ENCODE measurements around the gene ELMO3. TPM values are rescaled to one million over a fixed set of nuclear protein-coding genes. Genes with fewer than 3 reads are reported as not detected.

Gene ELMO3
- polyA plus RNA-seq, 1 donor from 2014 or later, result 2.2 TPM

DNA sequence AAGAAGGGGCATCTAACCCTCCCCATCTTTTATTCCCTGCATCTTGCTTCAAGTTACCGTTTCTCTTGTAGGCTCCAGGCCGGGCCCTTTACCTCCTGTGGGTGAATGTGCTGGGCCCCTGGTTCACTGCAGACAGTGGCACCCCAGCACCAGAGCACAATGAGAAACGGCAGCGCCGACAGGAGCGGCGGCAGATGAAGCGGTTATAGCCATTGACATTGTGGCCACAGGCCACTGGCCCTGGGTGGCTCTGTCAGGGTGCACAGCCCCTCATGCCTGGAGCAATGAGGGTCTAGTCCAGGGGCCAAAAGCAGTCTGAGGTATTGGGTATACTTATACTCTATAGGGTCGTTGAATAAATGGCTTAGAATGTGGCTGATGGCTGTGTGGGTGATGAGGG, 30.0 kb downstream of the ELMO3 start:
- Histone ChIP-seq H3K27me3 (ENCODE audit: insufficient read depth, low read depth, low read length) (no peaks in the 10 kb centered on the region), H3K36me3 (ENCODE audit: insufficient read depth, low read length) (no peaks in the 10 kb centered on the region), H3K79me2 (replicated peaks; ENCODE audit: insufficient read depth, low read length) (peaks cover 12% of the 10 kb centered on the region), H3K9me3 (ENCODE audit: low read length) (no peaks in the 10 kb centered on the region), H3K4me3 (ENCODE audit: low read length) (no peak overlapping the region), H3K9ac (ENCODE audit: low read length) (no peak overlapping the region), H4K20me1 (ENCODE audit: insufficient read depth) (no peaks in the 10 kb centered on the region), H3K4me2 (ENCODE audit: low read length) (no peak overlapping the region), H3K9me2 (ENCODE audit: insufficient read depth, low read length) (no peaks in the 10 kb centered on the region), H3F3A (ENCODE audit: insufficient read depth, low read length, poor library complexity, severe bottlenecking) (no peaks in the 10 kb centered on the region), H3K27ac (ENCODE audit: low read length) (no peak overlapping the region), H2AFZ (ENCODE audit: low read depth, low read length) (no peak overlapping the region)
- TF ChIP-seq, protein P1, sequence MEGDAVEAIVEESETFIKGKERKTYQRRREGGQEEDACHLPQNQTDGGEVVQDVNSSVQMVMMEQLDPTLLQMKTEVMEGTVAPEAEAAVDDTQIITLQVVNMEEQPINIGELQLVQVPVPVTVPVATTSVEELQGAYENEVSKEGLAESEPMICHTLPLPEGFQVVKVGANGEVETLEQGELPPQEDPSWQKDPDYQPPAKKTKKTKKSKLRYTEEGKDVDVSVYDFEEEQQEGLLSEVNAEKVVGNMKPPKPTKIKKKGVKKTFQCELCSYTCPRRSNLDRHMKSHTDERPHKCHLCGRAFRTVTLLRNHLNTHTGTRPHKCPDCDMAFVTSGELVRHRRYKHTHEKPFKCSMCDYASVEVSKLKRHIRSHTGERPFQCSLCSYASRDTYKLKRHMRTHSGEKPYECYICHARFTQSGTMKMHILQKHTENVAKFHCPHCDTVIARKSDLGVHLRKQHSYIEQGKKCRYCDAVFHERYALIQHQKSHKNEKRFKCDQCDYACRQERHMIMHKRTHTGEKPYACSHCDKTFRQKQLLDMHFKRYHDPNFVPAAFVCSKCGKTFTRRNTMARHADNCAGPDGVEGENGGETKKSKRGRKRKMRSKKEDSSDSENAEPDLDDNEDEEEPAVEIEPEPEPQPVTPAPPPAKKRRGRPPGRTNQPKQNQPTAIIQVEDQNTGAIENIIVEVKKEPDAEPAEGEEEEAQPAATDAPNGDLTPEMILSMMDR (IDR thresholded peaks at IDR 0.05; ENCODE audit: poor library complexity, severe bottlenecking), result no peak
- TF ChIP-seq TAF1 (IDR thresholded peaks at IDR 0.05; ENCODE audit: low read depth), result no peak

DNA sequence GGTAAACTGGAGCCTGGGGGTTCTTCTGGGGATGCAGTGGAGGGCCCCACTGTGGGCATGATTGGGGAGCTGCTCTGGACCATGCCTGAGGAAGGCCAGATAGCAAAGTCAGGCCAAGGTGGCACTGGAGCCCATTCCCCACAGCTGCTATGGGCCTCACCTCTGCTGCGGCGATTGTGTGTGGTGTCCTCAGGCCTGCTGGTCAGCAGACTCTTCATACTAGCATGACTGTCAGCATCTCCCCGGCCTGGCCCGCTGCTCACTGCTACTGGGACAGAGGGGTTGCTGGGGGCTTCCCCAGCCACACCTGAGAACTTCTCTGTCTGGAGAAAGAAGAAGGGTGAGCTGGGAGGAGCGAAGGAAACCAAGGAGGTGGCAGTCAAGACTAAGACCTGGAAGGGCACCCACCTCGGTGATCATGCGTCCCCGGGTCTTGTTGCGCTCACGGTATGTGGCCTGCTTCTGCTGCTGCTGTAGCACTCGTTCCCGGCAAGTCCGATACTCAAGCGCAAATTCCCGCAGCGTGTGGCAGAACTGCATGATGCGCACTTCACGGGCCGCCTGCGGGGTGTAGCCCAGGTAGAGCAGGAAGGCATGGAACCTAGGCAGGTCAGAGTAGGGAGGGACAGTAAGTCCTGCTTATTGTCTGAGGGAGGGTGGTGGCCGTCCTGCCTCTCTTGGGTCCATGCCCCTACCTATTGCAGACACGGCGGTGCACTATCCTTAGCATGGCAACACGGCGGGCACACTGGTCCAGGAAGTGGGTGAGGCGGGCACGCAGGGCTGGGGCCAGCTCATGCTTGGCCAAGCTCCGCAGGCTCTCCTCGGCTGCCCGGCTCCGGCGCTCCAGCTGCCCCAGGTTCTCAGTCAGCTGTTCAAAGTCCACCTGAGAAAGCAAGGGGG, 31.2 kb downstream of the ELMO3 start:
- Histone ChIP-seq H3K36me3 (ENCODE audit: insufficient read depth, low read length) (no peaks in the 10 kb centered on the region), H3K4me3 (ENCODE audit: low read length) (no peak overlapping the region), H4K20me1 (ENCODE audit: insufficient read depth) (no peaks in the 10 kb centered on the region), H3K27me3 (ENCODE audit: insufficient read depth, low read depth, low read length) (no peaks in the 10 kb centered on the region), H3K27ac (ENCODE audit: low read length) (no peak overlapping the region), H3K9me2 (ENCODE audit: insufficient read depth, low read length) (no peaks in the 10 kb centered on the region), H2AFZ (ENCODE audit: low read depth, low read length) (no peak overlapping the region), H3F3A (ENCODE audit: insufficient read depth, low read length, poor library complexity, severe bottlenecking) (no peaks in the 10 kb centered on the region), H3K9me3 (ENCODE audit: low read length) (no peaks in the 10 kb centered on the region), H3K79me2 (replicated peaks; ENCODE audit: insufficient read depth, low read length) (peaks cover 12% of the 10 kb centered on the region), H3K9ac (ENCODE audit: low read length) (no peak overlapping the region), H3K4me2 (ENCODE audit: low read length) (no peak overlapping the region)
- no peak for TF ChIP-seq EZH2 (IDR thresholded peaks at IDR 0.05; ENCODE audit: borderline replicate concordance, insufficient read depth, low read length, poor library complexity, severe bottlenecking)
- TF ChIP-seq, protein P2, sequence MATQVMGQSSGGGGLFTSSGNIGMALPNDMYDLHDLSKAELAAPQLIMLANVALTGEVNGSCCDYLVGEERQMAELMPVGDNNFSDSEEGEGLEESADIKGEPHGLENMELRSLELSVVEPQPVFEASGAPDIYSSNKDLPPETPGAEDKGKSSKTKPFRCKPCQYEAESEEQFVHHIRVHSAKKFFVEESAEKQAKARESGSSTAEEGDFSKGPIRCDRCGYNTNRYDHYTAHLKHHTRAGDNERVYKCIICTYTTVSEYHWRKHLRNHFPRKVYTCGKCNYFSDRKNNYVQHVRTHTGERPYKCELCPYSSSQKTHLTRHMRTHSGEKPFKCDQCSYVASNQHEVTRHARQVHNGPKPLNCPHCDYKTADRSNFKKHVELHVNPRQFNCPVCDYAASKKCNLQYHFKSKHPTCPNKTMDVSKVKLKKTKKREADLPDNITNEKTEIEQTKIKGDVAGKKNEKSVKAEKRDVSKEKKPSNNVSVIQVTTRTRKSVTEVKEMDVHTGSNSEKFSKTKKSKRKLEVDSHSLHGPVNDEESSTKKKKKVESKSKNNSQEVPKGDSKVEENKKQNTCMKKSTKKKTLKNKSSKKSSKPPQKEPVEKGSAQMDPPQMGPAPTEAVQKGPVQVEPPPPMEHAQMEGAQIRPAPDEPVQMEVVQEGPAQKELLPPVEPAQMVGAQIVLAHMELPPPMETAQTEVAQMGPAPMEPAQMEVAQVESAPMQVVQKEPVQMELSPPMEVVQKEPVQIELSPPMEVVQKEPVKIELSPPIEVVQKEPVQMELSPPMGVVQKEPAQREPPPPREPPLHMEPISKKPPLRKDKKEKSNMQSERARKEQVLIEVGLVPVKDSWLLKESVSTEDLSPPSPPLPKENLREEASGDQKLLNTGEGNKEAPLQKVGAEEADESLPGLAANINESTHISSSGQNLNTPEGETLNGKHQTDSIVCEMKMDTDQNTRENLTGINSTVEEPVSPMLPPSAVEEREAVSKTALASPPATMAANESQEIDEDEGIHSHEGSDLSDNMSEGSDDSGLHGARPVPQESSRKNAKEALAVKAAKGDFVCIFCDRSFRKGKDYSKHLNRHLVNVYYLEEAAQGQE (IDR thresholded peaks at IDR 0.05; ENCODE audit: borderline replicate concordance), result no peak
- TF ChIP-seq EP300 (conservative IDR thresholded peaks at IDR 0.05; ENCODE audit: poor library complexity, severe bottlenecking), result no peak
- no peak for TF ChIP-seq SMC3 (conservative IDR thresholded peaks at IDR 0.05; ENCODE audit: poor library complexity)
- TF ChIP-seq TAF1 (IDR thresholded peaks at IDR 0.05; ENCODE audit: low read depth), result no peak
- TF ChIP-seq MXI1 (conservative IDR thresholded peaks at IDR 0.05; ENCODE audit: poor library complexity, severe bottlenecking), result no peak
- no peak for TF ChIP-seq RAD21 (conservative IDR thresholded peaks at IDR 0.05)
- TF ChIP-seq, protein P1 (IDR thresholded peaks at IDR 0.05; ENCODE audit: poor library complexity, severe bottlenecking), result no peak
- no peak for TF ChIP-seq POLR2AphosphoS5 (IDR thresholded peaks at IDR 0.05)

Measured in neural cell (in vitro differentiated cells).